NK-92 (cell line): ENCODE data around the gene EML1.

Experiments
- DNase-seq: peaks from one replicate; lab custom pipeline; 2025; ENCODE audit not compliant: unreplicated experiment; lab: John Stamatoyannopoulos, UW

The EML1 gene

DNA sequence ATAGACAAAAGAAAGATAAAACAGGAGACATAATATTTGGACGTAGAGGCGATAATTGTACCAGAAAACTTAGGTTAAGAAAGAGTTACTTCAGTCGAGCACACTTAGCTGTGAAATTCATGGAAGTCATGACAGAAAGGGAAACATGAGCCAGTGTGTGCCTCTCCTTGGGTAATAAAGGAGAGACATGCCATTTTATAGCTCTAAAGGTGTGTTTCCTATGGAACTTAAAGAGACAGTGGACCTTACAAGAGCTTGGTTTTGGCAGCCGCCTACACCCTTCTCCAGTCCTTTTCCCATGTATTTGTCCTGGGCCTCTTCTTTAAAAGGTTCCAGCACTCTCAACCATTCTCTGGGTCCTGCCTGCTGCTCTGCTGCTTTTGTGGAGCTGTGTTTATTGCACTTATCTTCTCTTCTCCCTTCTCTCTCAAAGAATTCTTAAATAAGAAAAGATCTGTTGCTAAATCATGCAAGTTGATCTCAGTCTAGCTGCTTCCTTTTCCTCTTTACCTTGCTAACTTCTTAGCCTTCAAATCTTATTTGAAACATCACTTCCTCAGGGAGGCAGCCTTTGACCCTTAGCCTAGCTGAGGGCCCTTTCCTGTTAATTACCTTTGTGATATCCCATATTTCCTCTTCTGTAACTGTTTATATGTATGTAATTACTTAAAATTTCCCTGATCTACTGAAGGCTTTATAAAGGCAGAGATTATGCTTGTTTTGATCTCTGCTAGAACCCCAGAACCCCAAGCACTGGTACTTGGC lies 190.2 kb downstream of the EML1 start:
- no peak for DNase-seq

DNA sequence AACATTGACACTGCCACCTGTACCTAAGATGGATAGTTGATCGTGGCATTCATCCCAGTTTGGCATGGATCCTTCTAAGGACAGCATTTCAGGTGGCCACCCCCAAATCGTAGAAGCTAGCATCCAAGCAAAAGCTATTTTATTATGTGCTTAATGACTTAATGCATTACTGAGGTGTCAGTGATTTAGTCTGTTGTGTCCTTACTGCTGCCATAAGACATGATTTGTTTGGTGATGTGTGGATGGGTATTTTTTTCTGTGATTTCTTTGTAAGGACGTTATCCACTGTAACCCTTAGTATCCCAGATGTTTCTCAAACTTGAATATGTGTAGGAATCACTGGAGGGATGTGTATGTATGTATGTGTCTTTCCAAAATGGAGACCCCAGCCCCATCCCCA lies 190.8 kb downstream of the EML1 start:
- no peak for DNase-seq

DNA sequence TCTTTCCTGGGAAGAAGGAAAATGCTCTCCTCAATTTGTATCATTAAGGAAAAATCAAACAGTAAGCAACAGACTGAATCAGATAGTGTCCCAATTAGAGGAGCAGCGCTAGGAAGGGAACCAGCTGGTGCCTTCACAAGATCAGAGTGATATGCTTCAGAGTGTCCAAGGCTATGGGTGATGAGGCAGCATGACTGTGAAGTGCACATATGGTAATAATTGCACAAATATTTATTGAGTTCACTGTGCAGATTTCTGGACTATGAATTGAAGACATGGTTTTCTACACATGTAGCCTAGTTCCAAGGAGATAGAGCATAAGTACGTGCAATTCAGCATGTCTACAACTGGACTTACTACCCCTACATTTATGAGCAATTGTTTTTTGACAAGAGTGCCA lies 193.2 kb downstream of the EML1 start:
- DNase-seq, result no peak

DNA sequence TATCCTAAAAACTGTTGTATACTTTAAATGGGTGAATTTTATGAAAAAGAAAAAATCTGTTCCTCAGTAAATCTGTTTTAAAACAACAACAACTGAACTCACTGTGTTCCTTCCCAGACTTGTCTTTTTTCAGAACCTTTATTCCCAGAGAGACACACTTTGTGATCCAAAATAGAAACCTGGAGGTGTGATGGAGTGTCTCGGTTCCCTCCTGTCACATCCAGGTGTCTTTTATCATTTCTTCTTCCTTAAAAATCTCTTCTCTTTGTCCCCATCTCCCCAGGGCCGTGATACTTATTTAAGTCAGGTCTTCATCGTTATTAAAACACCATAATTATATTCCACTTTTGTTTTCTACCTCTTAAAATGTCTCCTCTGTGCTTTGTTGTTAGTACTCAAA lies 195.8 kb downstream of the EML1 start:
- no peak for DNase-seq

DNA sequence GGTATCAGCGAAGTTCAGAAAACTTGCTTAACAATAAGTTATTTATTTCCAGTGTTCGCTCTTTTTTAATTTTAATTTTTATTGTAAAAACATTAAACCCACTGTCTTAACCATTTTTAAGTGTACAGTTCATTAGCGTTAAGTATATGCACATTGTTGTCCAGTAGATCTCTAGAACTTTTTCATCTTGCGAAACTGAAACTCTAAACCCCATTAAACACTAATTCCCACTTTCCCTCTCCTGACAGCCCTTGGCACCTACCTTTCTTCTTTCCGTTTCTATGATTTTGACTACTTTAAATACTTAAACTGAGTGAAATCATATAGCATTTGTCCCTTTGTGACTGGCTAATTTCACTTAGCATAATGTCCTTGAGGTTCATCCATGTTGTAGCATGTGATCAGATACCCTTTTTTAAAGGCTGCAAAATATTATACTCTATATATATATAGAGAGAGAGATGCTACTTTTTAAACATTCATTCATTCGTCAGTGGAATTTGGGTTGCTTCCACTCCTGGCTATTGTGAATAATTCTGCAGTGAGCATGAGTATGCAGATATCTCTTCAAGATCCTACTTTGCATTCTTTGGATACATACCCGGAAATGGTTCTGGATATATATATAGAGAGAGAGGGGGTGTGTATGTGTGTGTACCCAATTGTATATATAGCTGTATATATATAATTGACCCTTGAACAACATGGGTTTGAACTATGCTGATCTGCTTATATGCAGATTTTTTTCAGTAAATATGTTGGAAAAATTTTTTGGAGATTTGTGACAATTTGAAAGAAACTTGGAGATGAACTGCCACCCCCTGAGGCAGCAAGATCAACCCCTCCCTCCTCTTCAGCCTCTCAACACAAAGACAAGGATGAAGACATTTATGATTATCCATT lies 197.3 kb downstream of the EML1 start:
- DNase-seq, result no peak

DNA sequence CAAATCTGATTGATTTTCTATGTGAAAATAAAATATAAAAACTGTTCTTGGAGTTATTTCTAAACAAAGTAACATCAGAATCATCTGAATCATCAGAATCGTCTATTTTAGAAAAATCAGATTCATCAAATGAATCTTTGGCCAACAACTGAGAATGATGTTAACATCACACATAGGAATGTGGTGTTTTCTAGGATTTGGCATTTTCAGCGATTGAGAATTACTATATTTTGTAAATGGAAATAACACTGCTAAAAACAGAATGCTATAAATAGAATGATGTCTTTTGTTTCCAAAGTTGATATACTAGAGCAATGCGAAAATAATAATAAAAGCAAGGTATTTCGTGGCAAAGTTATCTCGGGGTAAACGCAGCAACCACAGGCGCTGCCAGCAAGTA lies 198.1 kb downstream of the EML1 start:
- no peak for DNase-seq
